SK-N-SH (cell line): Measurements from ENCODE around the gene PLA2G4E. TPM values are rescaled to one million over a fixed set of nuclear protein-coding genes. Genes with fewer than 3 reads are reported as not detected.

Source experiments
- CTCF ChIA-PET: fragments of 300-600, 350-600 bp; formaldehyde crosslinking; extraction: SDS; loops from one replicate; lab custom pipeline; 2021; lab: Yijun Ruan, JAX
- POLR2A ChIA-PET: fragments of 350-600 bp; sonication (Branson Sonifier 250); formaldehyde crosslinking; extraction: SDS; loops from one replicate; lab custom pipeline; 2020; ENCODE audit warnings: antibody characterized with exemption, inconsistent platforms; lab: Yijun Ruan, JAX
- DNase-seq: peaks from one replicate; pipeline ENCODE4 v3.0.0; 2012
- H2AFZ ChIP-seq: fragments of 200-600 bp; sonication (generic); 2 replicates; pipeline ENCODE4 v1.8.1; 2016; ENCODE audit warnings: antibody characterized with exemption, mild to moderate bottlenecking, low read depth
- H3F3A ChIP-seq: fragments of 200-600 bp; sonication (generic); replicated peaks from 2 replicates; pipeline ENCODE3; 2016; ENCODE audit warnings: antibody characterized with exemption, mild to moderate bottlenecking; ENCODE audit not compliant: insufficient read depth
- H3K27ac ChIP-seq, 2 experiments: fragments of 200-500 bp in 1 of 2; fragments of 200-600 bp in 1 of 2; sonication (Bioruptor generic) in 1 of 2; sonication (generic), shearing (Covaris generic) in 1 of 2; 2 replicates each; pipeline versions ENCODE4 v1.5.1 to v1.6.1; 2014 to 2016; ENCODE audit warnings: low read depth in 2 of 2, inconsistent platforms in 1 of 2, low read length in 1 of 2, mild to moderate bottlenecking in 1 of 2, mixed read lengths in 1 of 2
- H3K27me3 ChIP-seq: fragments of 200-600 bp; sonication (generic), shearing (Covaris generic); 2 replicates; pipeline ENCODE4 v1.6.1; 2016; ENCODE audit warnings: mixed run types; ENCODE audit not compliant: insufficient read depth
- H3K36me3 ChIP-seq, 2 experiments: fragments of 200-500 bp in 1 of 2; fragments of 200-600 bp in 1 of 2; sonication (Bioruptor generic) in 1 of 2; sonication (generic) in 1 of 2; replicated peaks in 1 of 2; 2 replicates each; pipeline versions ENCODE3 to v1.5.1; 2014 to 2016; ENCODE audit warnings: low read length in 1 of 2, mild to moderate bottlenecking in 1 of 2; ENCODE audit not compliant: insufficient read depth in 2 of 2, control insufficient read depth in 1 of 2
- H3K4me1 ChIP-seq, 2 experiments: fragments of 200-500 bp in 1 of 2; fragments of 200-600 bp in 1 of 2; sonication (Bioruptor generic) in 1 of 2; sonication (generic), shearing (Covaris generic) in 1 of 2; 2 replicates each; pipeline versions ENCODE4 v1.5.1 to v1.6.1; 2014 to 2016; ENCODE audit warnings: low read depth in 1 of 2, low read length in 1 of 2, mixed run types in 1 of 2; ENCODE audit not compliant: insufficient read depth in 2 of 2, control insufficient read depth in 1 of 2
- H3K4me2 ChIP-seq: fragments of 200-600 bp; sonication (generic), shearing (Covaris generic); 2 replicates; pipeline ENCODE4 v1.6.1; 2017; ENCODE audit warnings: mixed run types
- H3K4me3 ChIP-seq, 2 experiments: fragments of 200-500 bp in 1 of 2; fragments of 200-600 bp in 1 of 2; sonication (Bioruptor generic) in 1 of 2; sonication (generic), shearing (Covaris generic) in 1 of 2; 2 replicates each; pipeline versions ENCODE4 v1.5.1 to v1.8.1; 2014 to 2016; ENCODE audit warnings: low read depth in 2 of 2, inconsistent platforms in 1 of 2, low read length in 1 of 2, mild to moderate bottlenecking in 1 of 2, mixed read lengths in 1 of 2, moderate library complexity in 1 of 2
- H3K79me2 ChIP-seq: fragments of 200-600 bp; sonication (generic); 2 replicates; pipeline ENCODE4 v1.8.1; 2017; ENCODE audit warnings: mild to moderate bottlenecking; ENCODE audit not compliant: insufficient read depth
- H3K9ac ChIP-seq: fragments of 200-600 bp; sonication (generic); 2 replicates; pipeline ENCODE4 v1.6.1; 2017; ENCODE audit warnings: mixed run types
- H3K9me2 ChIP-seq: fragments of 200-600 bp; sonication (generic); 2 replicates; pipeline ENCODE4 v1.6.1; 2017; ENCODE audit warnings: mixed run types
- H3K9me3 ChIP-seq: fragments of 200-600 bp; sonication (generic); 2 replicates; pipeline ENCODE4 v1.6.1; 2017; ENCODE audit warnings: mixed run types, mild to moderate bottlenecking, moderate library complexity
- H4K20me1 ChIP-seq: fragments of 200-600 bp; sonication (generic); 2 replicates; pipeline ENCODE4 v1.6.1; 2017; ENCODE audit warnings: mild to moderate bottlenecking, mixed run types; ENCODE audit not compliant: insufficient read depth
- CHD2 ChIP-seq: fragments of 150-350 bp; IDR thresholded peaks from 2 replicates; pipeline ENCODE4 v1.6.1; 2018; ENCODE audit warnings: low read length; ENCODE audit not compliant: partially characterized antibody
- CTCF ChIP-seq: fragments of 200-600 bp; sonication (generic); IDR thresholded peaks from 2 replicates; pipeline ENCODE4 v1.6.1; 2017; ENCODE audit warnings: antibody characterized with exemption, mild to moderate bottlenecking, moderate library complexity
- FOSL2 ChIP-seq: IDR thresholded peaks from 2 replicates; pipeline ENCODE4 v1.4.0; 2012; ENCODE audit warnings: low read depth, mild to moderate bottlenecking, moderate library complexity, borderline replicate concordance
- FOXJ3 ChIP-seq: sonication (generic); formaldehyde crosslinking; IDR thresholded peaks from 2 replicates; pipeline ENCODE4 v1.5.1; 2020; ENCODE audit warnings: mild to moderate bottlenecking, missing genetic modification reagents
- FOXM1 ChIP-seq: IDR thresholded peaks from 2 replicates; pipeline ENCODE4 v1.4.0; 2012; ENCODE audit warnings: low read depth, mild to moderate bottlenecking
- GABPA ChIP-seq: IDR thresholded peaks from 2 replicates; pipeline ENCODE4 v1.4.0; 2012; ENCODE audit warnings: low read depth, mild to moderate bottlenecking
- GATA2 ChIP-seq: sonication (generic); formaldehyde crosslinking; IDR thresholded peaks from 2 replicates; pipeline ENCODE4 v1.5.0; 2020; ENCODE audit warnings: mild to moderate bottlenecking, missing genetic modification reagents
- IRF3 ChIP-seq: fragments of 150-350 bp; IDR thresholded peaks from 2 replicates; pipeline ENCODE4 v1.6.1; 2016; ENCODE audit warnings: mild to moderate bottlenecking, low read depth, low read length
- JUND ChIP-seq: IDR thresholded peaks from 2 replicates; pipeline ENCODE4 v1.4.0; 2012
- MAX ChIP-seq: IDR thresholded peaks from 2 replicates; pipeline ENCODE4 v1.4.0; 2012; ENCODE audit warnings: low read depth
- NRF1 ChIP-seq: IDR thresholded peaks from 2 replicates; pipeline ENCODE4 v1.6.1; 2012; ENCODE audit warnings: low read depth, mild to moderate bottlenecking, low read length
- PBX3 ChIP-seq: IDR thresholded peaks from 2 replicates; pipeline ENCODE4; 2012
- POLR2AphosphoS5 ChIP-seq: IDR thresholded peaks from 2 replicates; pipeline ENCODE4 v1.6.1; 2012; ENCODE audit warnings: low read depth, low read length
- REST ChIP-seq: IDR thresholded peaks from 2 replicates; pipeline ENCODE4 v1.6.1; 2012; ENCODE audit warnings: mild to moderate bottlenecking, low read depth, low read length, moderate library complexity
- RFX5 ChIP-seq: IDR thresholded peaks from 2 replicates; pipeline ENCODE4 v1.6.1; 2012; ENCODE audit warnings: mild to moderate bottlenecking, improper control_type of control experiment, low read length
- RXRA ChIP-seq: IDR thresholded peaks from 2 replicates; pipeline ENCODE4 v1.4.0; 2012; ENCODE audit warnings: low read depth, mild to moderate bottlenecking, borderline replicate concordance
- SMC3 ChIP-seq: IDR thresholded peaks from 2 replicates; pipeline ENCODE4 v1.6.1; 2012; ENCODE audit warnings: low read depth, low read length, improper control_type of control experiment
- TCF12 ChIP-seq: IDR thresholded peaks from 2 replicates; pipeline ENCODE4 v1.4.0; 2012
- USF2 ChIP-seq: fragments of 150-350 bp; IDR thresholded peaks from 2 replicates; pipeline ENCODE4 v1.6.1; 2017; ENCODE audit warnings: antibody characterized with exemption, low read length, low read depth, borderline replicate concordance
- WGBS: methylation state at CpG from one replicate; pipeline ENCODE4 v1.1.6; 2017; ENCODE audit warnings: low lambda C conversion rate; 5-methylcytosine and 5-hydroxymethylcytosine counted together
- polyA plus RNA-seq, 3 experiments: library from polyadenylated mRNA; depleted of rRNA; stranded (reverse); fragments of >200 nt; gene quantifications; 2 replicates each; pipeline ENCODE4 v1.2.3, GENCODE V29; 2012

Gene PLA2G4E
- polyA plus RNA-seq, 1 of the 3 experiments (the other 2 are of a cell fraction): not detected

- Histone ChIP-seq H3K4me2 (no peak overlapping the region), H3K9ac (no peak overlapping the region), H3K4me1 (peaks cover 0 to 2% of the 10 kb centered on the region in 2 experiments; a peak in 1 of 4 replicates), H3K27me3 (no peaks in the 10 kb centered on the region), H3K79me2 (no peaks in the 10 kb centered on the region), H3K9me3 (no peaks in the 10 kb centered on the region), H3F3A (no peaks in the 10 kb centered on the region), H3K9me2 (no peaks in the 10 kb centered on the region), H3K27ac (no peak overlapping the region), H4K20me1 (no peaks in the 10 kb centered on the region), H3K4me3 (no peak overlapping the region), H3K36me3 (no peaks in the 10 kb centered on the region), H2AFZ (no peak overlapping the region)
- CTCF ChIA-PET: interaction anchor here (1.1 to 2.0 kb wide), 2 partner anchors 15 to 49 kb away, joined by 3 to 8 read pairs; no protein-coding TSS in a partner anchor
- POLR2A ChIA-PET: no interaction called here
- no peak for TF ChIP-seq CHD2
- TF ChIP-seq CTCF: no peak
- TF ChIP-seq IRF3: no peak
- no peak for TF ChIP-seq USF2
- no peak for TF ChIP-seq FOSL2
- TF ChIP-seq FOXJ3 (CRISPR knock-in tag): no peak
- no peak for TF ChIP-seq JUND
- no peak for TF ChIP-seq GABPA
- no peak for TF ChIP-seq NRF1
- TF ChIP-seq REST: no peak
- no peak for TF ChIP-seq TCF12
- TF ChIP-seq PBX3: no peak
- no peak for TF ChIP-seq FOXM1
- TF ChIP-seq RFX5: no peak
- no peak for TF ChIP-seq RXRA
- TF ChIP-seq POLR2AphosphoS5: no peak
- TF ChIP-seq GATA2: no peak
- TF ChIP-seq SMC3: no peak
- no peak for TF ChIP-seq MAX
- no peak for DNase-seq
- 84% methylated on average over 6 of the region's 6 CpGs for WGBS
Observed at GRCh38 chr15:42038401-42038800, 17.6 kb upstream of the PLA2G4E start.
